Ecto neural progenitor cell (in vitro differentiated cells): Measurements from ENCODE around the gene DACH2.
"Not testable (repeated sequence)": the region's sequence is repeated elsewhere in the genome, so short reads cannot be mapped to it uniquely, and the experiment has no call there.

Source experiments
- DNase-seq: peaks from one replicate; pipeline ENCODE4 v3.0.0-alpha.2; 2018; ENCODE audit warnings: low spot score

The DACH2 gene

GRCh38 chrX:86148024-86148511, at the start of gene DACH2:
Gene DACH2, plus strand, starts transcription at chrX:86148451.
- peak; percentile 84 for DNase-seq

DNA sequence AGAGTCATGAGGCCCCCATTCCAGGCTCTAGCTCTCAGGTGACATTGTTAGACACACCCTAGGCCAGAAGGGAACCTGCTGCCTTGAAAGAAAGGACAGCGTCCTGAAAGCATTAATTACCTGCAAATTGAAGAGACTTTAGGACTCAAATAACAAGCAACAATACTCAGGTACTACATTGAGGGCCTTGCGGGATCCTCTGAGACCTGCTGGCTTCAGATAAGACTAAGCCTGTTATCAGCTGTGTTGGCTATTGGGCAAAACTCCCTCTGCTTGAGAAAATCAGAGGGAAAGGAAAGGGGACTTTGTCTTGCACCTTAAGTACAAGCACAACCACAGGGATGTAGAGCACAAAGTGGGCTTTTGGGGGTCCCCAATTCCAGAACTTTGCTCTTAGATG, 45.9 kb upstream of the DACH2 start:
- no peak for DNase-seq

DNA sequence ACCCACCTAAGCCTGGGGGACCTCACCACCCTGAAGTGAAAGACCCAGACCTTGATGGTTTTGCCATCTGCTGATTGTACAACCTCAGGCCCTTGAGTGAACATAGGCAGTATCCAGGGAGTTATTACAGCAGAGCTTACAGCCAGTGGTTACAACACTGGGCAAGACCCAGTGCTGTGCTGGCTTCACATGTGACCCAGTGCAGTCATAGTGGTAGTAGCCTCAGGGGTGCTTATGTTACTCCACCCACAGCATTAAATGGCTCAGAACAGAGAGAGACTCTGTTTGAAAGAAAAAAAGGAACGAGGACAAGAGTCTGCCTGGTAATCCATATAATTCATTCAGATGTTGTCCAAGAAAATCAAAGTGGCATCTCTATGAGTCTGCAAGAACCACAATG, 45.2 kb upstream of the DACH2 start:
- no peak for DNase-seq

DNA sequence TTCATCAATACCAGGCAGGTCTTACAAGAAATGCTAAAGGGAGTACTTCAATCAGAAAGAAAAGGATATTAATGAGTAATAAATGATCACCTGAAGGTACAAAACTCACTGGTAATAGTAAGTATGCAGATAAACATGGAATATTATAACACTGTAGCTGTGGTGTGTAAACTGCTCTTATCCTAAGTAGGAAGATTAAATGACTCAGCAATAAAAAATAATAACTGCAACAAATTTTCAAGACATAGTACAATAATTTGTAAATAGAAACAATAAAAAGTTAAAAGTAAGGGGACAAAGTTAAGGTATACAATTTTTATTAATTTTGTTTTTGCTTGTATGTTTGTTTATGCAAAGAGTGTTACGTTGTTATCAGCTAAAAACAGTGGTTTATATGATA, 43.7 kb upstream of the DACH2 start:
- no peak for DNase-seq

GRCh38 chrX:86121916-86122315, 26.3 kb upstream of the DACH2 start:
- no peak for DNase-seq

GRCh38 chrX:86133761-86134160, 14.5 kb upstream of the DACH2 start:
- no peak for DNase-seq

GRCh38 chrX:86137071-86137470, 11.2 kb upstream of the DACH2 start:
- no peak for DNase-seq

DNA sequence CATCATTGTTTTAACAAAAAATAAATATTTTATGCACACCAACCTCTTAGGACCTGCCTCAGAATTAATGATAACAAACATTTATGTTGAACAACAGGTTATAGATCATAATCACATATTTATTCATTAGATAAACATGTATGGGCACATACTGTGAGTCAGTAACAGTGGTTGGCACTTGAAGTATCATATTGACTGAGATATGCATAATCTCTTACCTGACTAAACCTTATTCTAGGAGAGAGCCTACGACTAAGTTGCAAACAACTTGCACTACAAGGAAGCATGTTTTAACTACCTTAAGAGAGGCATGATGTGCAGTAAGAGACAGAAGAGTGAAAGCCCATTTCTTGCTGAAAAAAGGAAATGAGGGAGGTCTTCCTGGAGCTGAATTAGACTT, 6.5 kb upstream of the DACH2 start:
- DNase-seq: no peak

DNA sequence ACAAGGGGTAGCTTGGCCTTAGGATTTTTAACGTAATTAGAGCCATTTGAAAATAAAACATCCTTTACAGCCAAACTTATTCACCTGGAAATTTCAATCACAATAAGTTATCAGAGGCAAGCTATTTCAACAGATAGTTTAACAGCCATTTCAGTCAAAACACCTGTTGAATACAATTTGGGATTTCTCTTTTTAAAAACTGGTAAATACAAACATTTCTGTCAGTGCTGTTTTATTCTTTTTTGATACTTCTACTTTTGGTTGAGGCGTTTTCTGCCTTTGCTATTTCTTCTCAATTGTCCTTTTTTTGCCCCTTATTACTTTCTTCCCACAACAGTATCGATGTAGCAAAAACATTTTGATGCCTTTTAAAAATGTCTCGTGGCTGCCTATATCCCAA, 2.1 kb upstream of the DACH2 start:
- no peak for DNase-seq

- no peak for DNase-seq
Measured at GRCh38 chrX:86148594-86148993, 343 bp downstream of the DACH2 start.

DNA sequence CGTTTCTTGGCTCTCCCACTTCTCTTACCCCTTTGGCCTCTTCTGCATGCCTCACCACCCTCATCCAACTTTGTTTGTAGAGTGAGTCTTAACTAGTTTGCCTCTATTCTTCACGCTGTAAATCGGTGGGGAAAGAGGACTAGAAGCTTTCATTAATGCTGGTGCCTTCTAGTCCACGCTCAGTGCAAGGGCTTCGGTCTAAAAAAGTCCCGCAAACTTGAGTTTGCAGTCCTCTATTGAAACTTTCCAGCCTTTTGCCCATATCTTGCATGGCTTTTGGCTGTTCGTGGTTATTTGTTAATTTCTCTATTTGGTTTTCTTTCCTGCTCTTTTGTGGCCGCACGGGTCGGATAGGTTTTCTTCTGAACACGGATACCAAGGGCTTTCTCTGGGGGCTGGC, 868 bp downstream of the DACH2 start:
- DNase-seq: no peak

GRCh38 chrX:86154553-86154952, 6.3 kb downstream of the DACH2 start:
- DNase-seq: no peak

DNA sequence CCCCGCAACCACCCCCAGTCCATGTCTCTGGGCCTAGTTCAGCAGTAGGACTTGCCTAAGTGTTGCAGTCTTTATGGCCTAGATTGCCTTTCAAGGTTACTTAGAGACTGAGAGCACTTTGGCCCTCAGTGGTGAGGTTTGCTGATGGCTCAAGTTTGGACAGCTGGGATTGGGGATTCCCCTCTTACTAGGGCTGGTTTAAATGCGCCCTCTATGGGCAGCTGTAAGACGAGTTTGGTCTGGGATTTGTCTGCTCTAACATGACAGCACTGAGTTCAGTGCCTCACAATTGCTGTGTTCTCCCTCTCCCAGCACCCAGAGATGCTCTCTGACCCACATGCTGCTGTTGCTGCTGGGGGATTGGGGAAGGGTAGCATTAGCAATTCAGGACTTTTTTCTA, 23.1 kb downstream of the DACH2 start:
- no peak for DNase-seq

- no peak for DNase-seq
Measured at GRCh38 chrX:86178906-86179305, 30.7 kb downstream of the DACH2 start.

DNA sequence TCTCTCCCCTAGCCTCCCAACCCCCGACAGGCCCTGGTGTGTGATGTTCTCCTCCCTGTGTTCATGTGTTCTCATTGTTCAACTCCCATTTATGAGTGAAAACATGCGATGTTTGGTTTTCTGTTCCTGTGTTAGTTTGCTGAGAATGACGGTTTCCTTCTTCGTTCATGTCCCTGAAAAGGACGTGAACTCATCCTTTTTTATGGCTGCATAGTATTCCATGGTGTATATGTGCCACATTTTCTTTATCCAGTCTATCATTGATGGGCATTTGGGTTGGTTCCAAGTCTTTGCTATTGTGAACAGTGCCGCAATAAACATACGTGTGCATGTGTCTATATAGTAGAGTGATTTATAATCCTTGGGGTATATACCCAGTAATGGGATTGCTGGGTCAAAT, 33.1 kb downstream of the DACH2 start:
- not testable (repeated sequence) for DNase-seq

GRCh38 chrX:86192827-86193226, 44.6 kb downstream of the DACH2 start:
- DNase-seq: no peak

DNA sequence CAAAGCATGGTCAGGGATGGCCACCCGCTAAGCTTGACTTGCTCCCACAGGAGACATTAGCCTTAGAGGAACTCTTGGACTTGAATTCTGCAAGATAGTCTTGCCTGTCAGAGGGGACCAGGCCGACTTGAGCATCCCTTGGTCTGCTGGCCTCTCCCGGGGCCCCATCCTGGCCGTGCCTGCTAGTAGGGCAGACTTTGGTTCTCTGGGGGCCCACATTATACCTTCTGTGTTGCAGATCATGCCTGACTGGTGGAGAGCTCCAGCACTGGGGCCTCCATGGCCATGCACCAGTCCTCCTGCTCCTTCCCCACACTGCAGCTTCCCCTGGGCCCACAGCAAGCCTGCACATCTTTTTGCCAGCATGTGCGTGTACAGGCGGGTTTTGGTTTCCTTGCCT, 46.5 kb downstream of the DACH2 start:
- DNase-seq: no peak

DNA sequence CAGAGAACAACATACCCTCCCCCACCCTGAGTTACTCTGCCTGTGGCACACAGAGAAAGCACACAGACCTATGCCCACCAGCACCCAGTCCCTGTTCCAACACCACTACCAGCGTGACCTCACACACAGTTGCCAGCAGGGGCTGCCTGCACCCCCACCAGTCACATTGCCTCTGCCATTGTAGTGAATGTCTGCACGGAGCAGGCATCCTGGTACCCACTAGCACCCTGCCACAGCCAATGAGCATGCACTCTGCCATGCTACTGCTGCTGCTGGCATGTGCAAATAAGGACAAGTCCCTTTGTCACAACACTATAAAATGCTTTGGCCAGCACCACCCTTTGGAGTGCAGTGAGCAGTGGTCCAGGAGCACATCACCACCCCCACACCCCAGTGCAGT, 47.1 kb downstream of the DACH2 start:
- no peak for DNase-seq

DNA sequence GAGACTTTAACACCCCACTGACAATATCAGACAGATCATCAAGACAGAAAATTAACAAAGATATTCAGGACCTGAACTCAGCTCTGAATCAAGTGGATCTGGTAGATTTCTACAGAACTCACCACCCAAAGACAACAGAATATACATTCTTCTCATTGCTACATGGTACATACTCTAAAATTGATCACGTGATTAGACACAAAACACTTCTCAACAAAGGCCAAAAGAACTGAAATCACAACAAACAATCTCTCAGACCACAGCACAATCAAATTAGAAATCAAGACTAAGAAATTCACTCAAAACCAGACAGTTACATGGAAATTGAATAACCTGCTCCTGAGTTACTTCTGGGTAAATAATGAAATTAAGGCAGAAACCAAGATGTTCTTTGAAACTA, 49.6 kb downstream of the DACH2 start:
- DNase-seq: no peak

DNA sequence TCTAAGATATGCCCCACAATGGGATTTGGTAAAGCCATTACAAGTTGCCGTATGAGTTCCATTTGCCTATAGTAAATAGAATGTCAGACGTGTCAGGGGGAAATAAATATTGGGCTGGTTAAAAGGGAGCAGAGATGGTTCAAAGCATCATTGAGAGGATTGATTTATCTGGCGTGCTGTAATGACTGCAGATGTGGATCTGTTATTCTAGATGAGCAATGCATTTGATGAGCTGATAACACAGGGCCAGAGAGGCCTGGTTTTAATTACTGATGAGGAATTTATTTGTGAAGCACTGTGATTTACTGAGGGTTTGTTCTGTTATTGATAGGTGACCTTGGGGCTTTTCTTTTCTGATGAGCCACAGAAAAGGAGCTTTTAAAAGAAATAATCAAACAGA, 62.5 kb downstream of the DACH2 start:
- no peak for DNase-seq

DNA sequence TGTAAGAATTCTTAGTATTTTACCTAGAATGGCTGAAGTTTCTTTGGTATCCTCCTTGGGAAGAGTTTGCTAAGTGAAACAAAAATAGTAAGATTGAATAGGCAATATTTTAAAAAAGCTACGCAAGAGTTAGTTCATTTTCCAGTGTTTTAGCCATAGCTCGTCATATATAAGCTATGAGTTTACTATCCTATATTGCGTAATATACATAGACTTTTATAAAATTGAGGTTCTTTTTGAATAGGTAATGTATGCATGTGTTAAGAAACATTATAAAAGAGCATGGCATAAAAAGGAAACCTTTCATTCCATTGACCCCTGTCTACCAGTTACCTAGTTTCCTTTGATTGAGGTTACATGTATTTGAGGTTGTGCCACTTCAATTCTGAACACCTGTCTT, 67.0 kb downstream of the DACH2 start:
- DNase-seq: no peak

DNA sequence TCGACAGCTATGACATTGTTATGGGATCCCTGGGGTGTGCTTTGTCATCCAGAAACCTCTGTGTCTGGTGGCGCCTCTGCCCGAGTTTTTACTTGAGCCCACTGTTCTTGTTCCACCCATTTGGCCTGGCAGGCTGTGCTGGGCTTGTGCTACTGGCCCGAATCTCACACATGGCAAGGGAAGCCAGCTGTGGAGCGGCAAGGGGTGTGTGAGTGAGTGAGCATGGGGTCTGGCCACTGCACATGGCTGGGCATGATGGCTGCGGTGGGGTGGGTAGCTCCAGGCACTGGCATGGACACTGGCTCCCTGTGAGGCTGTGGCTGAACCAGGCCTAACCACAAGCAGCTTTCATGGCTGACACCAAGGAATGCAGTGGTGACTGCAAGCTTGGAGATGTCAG, 89.2 kb downstream of the DACH2 start:
- DNase-seq: no peak

GRCh38 chrX:86241547-86241946, 93.3 kb downstream of the DACH2 start:
- no peak for DNase-seq

GRCh38 chrX:86263526-86263925, 115.3 kb downstream of the DACH2 start:
- no peak for DNase-seq

DNA sequence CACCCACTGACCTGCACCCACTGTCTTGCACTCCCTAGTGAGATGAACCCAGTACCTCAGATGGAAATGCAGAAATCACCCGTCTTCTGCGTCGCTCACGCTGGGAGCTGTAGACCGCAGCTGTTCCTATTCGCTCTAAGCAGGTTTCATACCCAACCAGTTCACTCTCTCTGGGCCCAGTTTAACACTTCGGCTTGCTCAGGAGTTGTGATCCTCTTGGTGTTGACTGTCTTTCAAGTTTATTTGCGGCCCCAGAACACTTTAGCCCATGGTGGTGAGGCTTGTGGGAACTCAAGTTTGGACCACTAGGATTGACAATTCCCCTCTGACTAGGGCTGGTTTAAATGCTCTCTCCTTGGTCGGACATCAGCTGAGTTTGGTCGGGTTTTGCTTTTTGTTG, 147.0 kb downstream of the DACH2 start:
- DNase-seq: no peak
